NCI-H2081 treated with DMSO at 0.1 percent for 48 hours (cell line): ENCODE results near the gene PRCD.
"Not testable (repeated sequence)": the region's sequence is repeated elsewhere in the genome, so short reads cannot be mapped to it uniquely, and the experiment has no call there.

ENCODE experiments used
- DNase-seq: peaks from one replicate; lab custom pipeline; 2025; lab: John Stamatoyannopoulos, UW

PRCD gene

DNA sequence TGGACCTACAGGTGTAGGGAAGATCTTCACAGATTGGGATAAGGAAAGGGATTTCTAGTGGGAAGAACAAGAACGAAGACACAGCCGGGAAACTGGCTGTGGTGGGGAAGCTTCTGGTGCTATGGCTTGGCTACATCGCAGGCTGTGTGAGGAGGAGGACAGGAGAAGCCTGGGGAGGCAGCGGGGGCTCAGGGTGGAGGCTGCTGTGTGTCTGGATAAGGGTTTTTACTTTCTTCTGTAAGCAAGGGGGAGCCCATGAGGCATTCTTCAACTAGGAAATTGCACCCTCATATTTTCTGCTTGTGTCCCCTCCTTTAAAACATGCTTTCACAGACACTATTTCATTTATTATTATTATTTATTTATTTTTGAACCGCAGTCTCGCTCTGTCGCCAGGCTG lies 35.7 kb upstream of the PRCD start:
- no peak for DNase-seq

DNA sequence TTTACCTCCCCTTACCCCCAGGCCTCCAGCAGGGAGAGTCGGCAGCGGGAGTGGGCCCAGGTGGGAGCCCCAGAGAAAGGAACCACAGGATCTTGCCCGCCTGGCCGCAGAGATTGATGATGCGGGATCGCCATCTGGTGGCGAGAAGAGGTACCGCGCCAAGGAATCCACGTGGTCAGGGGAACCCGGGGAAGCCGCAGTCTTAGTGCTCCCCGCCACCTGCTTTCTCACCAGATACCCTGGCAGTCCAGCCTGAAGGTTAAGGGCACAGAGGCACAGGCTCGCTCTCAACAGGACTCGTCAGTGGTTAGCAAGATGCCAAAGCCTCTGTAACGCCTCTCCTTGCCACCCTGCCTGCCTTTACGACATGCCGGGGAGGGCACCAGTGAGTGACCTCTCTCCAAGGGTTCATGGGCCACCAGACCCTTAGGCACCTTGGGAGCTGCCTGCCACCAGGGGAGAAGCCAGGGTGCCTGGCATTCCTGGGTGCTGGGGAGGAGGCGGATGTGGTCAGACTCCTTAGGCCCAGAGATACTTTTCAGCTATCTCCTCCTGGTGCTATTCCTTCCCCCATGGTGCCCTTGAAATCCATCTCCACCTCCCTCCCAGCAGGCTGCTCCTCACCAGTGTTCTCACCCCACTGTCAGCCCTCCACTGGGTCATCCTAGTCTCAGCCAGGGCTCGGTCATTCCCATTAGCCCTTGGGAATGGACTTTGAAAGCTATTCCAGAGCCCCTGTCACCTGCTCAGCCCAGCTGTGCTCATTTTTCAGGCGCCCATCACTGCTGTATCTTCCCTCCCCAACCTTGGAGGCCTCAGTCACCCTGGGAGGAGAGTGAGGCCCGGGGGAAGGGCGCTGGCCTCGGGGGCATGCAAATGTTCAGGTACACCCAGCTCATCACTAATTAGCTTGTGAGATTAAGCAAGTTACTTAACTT lies 33.2 kb upstream of the PRCD start:
- peak; percentile 38 for DNase-seq

DNA sequence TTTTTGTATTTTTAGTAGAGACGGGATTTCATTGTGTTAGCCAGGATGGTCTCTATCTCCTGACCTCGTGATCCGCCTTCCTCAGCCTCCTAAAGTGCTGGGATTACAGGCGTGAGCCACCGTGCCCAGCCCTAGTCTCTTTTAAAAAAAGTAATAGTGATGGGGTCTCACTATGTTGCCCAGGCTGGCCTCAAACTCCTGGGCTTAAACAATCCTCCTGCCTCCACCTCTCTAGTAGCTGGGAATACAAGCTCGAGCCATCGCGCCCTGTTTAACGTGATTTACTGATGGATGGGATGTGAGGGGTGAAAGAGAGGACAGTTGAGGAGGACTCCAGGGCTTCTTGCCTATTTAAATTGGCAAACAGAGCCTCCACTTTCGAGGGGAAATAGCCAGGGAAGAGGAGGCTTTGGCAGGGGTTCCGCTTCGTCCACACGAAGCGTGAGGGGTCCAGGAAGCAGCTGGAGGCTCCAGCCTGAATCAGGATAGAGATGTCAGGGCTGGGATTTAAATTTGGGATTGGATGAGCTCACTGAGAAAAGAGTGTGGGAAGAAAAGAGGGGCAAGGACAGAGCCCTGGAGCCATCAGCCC lies 31.3 kb upstream of the PRCD start:
- not testable (repeated sequence) for DNase-seq

GRCh38 chr17:76510831-76511244 lies 29.0 kb upstream of the PRCD start:
- DNase-seq: no peak

DNA sequence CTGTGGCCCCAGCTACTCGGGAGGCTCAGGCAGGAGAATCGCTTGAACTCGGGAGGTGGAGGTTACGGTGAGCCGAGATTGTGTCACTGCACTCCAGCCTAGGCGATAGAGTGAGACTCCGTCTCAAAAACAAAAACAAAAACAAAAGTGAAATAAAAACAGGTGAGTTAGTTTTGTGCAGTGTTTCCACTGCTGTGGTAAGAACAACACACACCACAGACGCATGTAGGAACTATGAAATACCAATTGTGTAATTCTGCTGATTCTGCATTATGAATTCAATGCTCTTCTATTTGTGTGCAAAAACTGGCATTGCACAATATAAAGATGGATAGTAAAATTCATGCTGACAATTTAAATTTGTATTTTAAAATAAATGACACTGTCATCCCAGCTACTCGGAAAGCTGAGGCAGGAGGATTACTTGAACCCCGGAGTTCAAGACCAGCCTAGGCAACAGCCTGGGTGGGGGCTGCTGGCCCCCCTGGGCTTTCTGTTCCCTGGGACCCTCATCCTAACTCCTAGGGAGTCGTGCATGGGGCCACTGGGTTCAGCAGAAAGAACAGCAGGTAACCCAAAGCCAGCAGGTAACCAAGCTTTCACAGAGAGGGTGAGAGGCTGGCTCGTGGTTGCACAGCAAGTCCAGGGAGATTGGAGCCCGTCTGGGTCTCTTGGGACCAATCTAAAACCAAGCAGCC lies 28.0 kb upstream of the PRCD start:
- no peak for DNase-seq

GRCh38 chr17:76512366-76513305 lies 27.2 kb upstream of the PRCD start:
- no peak for DNase-seq

DNA sequence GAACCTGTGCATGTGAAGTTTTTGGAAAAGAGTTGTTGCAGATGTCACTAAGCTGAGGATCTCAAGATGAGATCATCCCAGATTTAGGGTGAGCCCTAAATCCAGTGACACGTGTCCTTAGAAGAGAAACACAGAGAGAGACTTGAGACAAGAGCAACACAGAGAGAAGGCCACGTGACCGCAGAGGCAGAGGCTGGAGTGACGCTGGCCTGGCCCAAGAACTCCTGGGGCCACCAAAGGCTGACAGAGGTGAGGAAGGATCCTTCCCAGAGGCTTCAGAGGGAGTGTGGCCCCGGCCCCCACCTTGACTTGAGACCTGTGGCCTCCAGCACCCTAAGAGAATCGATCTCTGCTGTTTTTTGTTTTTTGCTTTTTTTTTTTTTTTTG lies 26.5 kb upstream of the PRCD start:
- DNase-seq: no peak

GRCh38 chr17:76514355-76514754 lies 25.5 kb upstream of the PRCD start:
- DNase-seq: not testable (repeated sequence)

GRCh38 chr17:76515274-76515949 lies 24.4 kb upstream of the PRCD start:
- no peak for DNase-seq

GRCh38 chr17:76517638-76518038 lies 22.2 kb upstream of the PRCD start:
- DNase-seq: no peak

GRCh38 chr17:76519048-76519966 lies 20.5 kb upstream of the PRCD start:
- no peak for DNase-seq

- DNase-seq: no peak
These were observed 18.6 kb upstream of the PRCD start for GRCh38 chr17:76521262-76521661.

GRCh38 chr17:76521683-76522082 lies 18.2 kb upstream of the PRCD start:
- DNase-seq: not testable (repeated sequence)

DNA sequence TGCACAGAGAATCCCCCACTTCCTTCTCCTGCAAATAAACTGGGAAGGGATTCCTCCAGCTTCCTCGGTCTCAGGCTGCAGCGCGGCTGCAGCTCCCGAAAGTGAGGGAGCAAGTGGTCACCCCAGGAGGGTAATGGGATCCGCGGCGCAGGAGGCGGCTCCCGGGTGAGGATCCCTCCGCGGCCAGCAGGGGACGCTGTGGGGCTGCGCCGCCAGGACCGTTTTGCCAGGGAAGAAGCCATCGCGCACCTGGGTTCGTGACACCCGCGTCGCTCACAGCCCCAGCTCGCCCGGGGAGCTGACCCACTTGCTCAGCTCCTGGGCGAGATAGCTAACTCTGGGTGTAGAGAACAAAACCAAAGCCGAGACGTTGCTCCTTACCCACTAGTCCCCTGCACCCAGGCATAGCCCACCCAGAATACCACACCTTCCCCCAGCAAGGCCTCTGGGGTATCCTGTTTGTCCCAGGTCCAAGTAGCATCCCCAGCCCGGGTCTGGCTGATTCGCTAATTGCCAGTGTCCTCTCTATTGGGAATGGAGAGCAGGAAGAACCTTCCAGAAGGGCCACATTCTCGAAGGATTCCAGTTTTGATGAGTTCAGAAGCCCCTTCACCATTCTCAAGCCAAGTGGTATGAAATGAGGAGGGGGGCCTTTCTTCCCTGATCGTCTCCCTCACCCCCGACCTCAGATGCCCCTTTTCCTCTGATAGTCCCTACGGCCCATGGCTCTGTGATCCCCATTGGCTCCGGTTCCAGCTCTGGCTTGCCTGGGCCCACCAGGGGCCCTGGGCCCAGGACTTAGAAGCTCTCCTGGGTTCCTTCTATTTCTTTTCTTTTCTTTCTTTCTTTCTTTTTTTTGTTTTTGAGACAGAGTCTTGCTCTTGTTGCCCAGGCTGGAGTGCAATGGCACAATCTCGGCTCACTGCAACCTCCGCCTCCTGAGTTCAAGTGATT lies 16.5 kb upstream of the PRCD start:
- peak; percentile 25 for DNase-seq

GRCh38 chr17:76524598-76525512 lies 15.0 kb upstream of the PRCD start:
- DNase-seq: no peak

DNA sequence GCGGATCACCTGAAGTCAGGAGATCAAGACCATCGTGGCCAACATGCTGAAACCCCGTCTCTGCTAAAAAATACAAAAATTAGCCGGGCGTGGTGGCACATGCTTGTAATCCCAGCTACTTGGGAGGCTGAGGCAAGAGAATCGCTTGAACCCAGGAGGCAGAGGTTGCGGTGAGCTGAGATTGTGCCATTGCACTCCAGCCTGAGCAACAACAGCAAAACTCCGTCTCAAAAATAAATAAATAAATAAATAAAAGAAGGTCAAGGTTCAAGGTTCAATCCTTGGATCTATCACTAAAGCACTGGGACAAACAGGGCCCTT lies 14.4 kb upstream of the PRCD start:
- DNase-seq: not testable (repeated sequence)

- DNase-seq: not testable (repeated sequence)
These were observed 12.8 kb upstream of the PRCD start for GRCh38 chr17:76527016-76527415.
